NAMALWA (cell line): ENCODE data around the gene PLEKHH2.

Experiments
- DNase-seq: peaks from one replicate; pipeline ENCODE4 v3.0.0-alpha.2; 2015; ENCODE audit warnings: low spot score

The PLEKHH2 gene

GRCh38 chr2:43762286-43762685, 125.2 kb downstream of the PLEKHH2 start:
- no peak for DNase-seq

- DNase-seq: no peak
Measured at GRCh38 chr2:43763091-43763490, 126.0 kb downstream of the PLEKHH2 start.

- no peak for DNase-seq
Measured at GRCh38 chr2:43764086-43764705, 127.1 kb downstream of the PLEKHH2 start.

DNA sequence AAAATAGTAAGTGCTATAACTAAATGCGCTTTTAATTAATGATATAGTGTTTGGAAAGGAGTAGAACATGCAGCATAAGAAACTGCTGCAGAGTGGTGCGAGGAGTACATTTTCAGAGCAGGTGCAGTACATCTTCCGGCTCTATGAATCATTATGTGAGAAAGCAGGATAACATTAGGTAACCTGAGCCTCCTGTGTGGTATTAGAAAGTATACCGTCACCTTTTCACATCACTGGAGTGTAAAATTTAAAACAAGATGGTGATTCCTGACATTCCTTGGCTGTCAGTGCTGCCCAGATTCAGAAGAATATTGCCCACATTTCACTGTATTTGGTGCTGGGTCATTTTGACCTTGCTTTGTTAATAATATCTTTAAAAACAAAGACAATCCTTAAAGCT, 128.9 kb downstream of the PLEKHH2 start:
- no peak for DNase-seq

GRCh38 chr2:43773876-43774613, 137.0 kb downstream of the PLEKHH2 start, which contains the start of gene DYNC2LI1:
TSS of gene DYNC2LI1 (plus strand) at chr2:43774039. CDS start at chr2:43774139, 100 bp downstream.
- peak; percentile 90 for DNase-seq

GRCh38 chr2:43774617-43775016, 137.6 kb downstream of the PLEKHH2 start:
- no peak for DNase-seq

GRCh38 chr2:43776324-43776723, 139.3 kb downstream of the PLEKHH2 start:
- DNase-seq: no peak

- DNase-seq: no peak
Measured at GRCh38 chr2:43777306-43777926, 140.4 kb downstream of the PLEKHH2 start.

DNA sequence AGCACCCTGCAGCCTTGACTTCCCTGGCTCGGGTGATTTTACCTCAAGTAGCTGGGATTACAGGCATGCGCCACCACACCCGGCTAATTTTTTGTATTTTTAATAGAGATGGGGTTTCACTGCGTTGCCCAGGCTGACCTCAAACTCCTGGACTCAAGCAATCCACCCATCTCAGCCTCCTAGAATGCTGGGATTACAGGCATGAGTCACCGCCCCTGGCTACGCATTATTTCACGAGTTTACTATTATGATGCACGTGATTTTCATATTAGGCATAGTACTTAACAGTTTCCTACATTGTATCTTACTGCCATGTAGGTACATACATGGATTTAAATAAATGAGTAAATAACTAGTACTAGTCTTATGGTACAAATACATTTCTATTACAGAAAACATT, 141.2 kb downstream of the PLEKHH2 start:
- DNase-seq: no peak

GRCh38 chr2:43787895-43788294, 150.8 kb downstream of the PLEKHH2 start:
- DNase-seq: no peak

DNA sequence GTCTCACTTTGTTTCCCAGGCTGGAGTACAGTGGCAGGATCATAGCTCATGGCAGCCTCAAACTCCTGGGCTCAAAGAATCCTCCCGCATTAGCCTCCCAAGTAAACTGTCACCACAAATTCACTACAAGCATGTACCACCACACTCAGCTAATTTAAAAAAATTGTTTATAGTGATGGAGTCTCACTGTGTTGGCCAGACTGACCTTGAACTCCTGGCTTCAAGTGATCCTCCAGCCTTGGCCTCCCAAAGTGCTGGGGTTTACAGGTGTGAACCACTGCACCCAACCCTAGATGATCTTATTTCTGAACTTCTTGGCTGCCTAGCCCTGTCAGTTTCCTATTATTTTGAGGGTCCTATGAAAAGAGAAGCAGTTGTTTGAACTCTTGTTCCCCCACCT, 151.6 kb downstream of the PLEKHH2 start:
- no peak for DNase-seq

DNA sequence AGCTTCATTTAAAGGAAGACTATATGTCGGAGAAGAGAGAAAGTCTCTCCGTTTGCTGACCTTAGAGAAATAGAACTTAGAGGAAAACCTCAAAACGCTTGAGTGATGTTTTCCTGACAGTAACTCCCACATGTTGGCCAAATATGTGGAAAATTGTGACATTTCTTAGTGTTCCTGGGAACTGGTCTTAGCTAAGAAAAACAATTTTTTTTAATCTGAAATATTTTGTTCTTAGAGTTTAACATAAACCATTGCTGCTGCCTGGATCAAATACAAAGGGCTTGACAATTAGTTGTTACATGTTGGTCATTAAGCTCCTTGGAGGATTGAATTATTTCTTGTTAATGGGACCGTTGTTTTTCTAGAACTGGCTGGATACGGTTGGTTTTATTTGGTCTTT, 153.1 kb downstream of the PLEKHH2 start:
- DNase-seq: no peak

- DNase-seq: no peak
Measured at GRCh38 chr2:43791035-43791765, 154.1 kb downstream of the PLEKHH2 start.

GRCh38 chr2:43792653-43793052, 155.6 kb downstream of the PLEKHH2 start:
- DNase-seq: no peak

- DNase-seq: no peak
Measured at GRCh38 chr2:43794956-43795355, 157.9 kb downstream of the PLEKHH2 start.

DNA sequence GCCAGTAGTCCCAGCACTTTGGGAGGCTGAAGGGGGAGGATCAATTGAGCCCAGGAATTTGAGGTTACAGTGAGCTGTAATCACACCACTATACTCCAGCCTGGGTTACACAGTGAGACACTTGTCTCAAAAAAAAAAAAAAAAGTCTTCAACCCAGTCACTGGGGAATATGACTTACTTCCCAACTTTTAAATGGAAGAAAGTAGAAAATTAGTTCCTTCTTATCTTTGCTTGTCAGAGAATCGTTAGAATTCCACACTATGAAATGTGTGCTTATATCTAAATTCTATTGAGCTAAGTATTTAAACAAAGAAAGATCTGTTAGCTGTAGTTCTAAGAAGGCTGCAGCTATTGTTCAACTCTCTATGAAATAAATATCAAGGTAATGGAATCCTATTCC, 159.1 kb downstream of the PLEKHH2 start:
- no peak for DNase-seq

DNA sequence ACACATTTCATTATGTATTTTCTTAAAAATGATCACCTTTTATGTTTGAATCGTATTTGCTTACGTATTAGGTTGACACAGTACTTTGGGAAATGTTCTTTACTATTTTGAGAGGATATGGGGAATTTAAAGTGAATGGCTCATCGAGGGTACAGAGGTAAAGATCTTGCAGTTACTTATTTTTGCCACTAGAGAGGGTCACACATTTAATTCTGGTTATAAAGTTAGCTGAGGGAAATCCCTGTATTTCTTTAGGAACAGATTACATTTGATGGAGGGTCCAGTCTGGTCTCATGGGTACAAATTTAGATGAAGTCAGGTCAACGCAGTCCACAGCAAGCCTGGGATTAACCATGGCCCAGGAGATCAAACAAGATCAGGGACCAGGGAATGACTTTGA, 161.2 kb downstream of the PLEKHH2 start:
- DNase-seq: peak; percentile 19

GRCh38 chr2:43800894-43801293, 163.8 kb downstream of the PLEKHH2 start:
- DNase-seq: no peak

GRCh38 chr2:43802135-43802534, 165.1 kb downstream of the PLEKHH2 start:
- DNase-seq: no peak

GRCh38 chr2:43803113-43803512, 166.1 kb downstream of the PLEKHH2 start:
- DNase-seq: no peak

- no peak for DNase-seq
Measured at GRCh38 chr2:43806719-43807031, 169.6 kb downstream of the PLEKHH2 start.

DNA sequence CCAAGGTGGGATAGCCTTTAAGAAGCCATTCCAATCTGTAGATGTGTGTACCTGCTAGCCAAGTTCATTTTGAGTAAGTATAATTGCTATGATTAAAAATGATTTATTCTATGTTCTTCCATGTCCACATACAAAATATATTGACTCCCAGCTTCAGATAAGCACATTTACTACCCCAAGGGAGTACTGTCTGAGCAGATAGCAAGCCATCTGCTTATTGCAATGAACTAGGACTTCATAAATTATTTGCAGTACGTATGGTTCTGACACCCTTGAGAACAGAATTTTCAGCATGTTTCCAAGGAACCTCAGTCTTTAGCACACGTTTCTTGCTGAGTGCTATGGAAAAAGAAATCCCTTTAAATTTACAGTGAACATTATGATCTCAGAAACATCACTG, 173.4 kb downstream of the PLEKHH2 start:
- no peak for DNase-seq

GRCh38 chr2:43810888-43811287, 173.8 kb downstream of the PLEKHH2 start:
- no peak for DNase-seq
